ENCODE data around the gene SEPTIN5.
A peak's percentile ranks its signal among the peaks of the same experiment; 100 is the strongest.

The SEPTIN5 gene

DNA sequence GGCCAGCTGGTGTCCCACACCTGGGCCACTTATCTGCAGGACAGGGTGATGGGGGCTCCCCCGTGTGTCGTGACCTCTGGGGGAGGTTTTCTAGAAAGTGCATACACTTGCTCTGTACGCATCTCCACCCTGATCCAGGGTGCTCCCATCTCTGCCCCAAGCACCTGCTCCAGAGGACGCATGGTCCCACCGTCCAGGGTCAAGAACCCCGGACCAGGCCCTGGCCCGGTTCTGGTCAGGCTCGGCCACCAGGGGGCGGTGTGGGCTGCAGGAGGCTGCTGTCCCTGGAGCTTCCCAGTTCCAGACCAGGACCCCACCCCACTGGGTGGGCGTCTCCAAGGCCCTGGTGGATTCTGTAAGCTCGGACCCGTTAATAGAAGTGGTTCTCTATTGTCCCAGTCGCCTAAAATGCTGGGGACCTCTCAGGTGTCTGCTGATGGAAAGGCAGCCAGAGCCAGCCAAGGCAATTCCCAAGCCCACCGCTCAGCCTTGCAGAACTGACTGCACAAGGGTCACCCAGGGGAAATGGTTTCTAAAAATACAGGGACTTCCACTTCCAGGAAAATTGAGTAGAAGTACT is 34.7 kb upstream of the SEPTIN5 start:
- no peak overlapping the region for H2BK120ac ChIP-seq (ENCODE audit: low read depth, low read length)
- H3K4me3 ChIP-seq (ENCODE audit: low read length): no peak overlapping the region
- no peaks in the 10 kb centered on the region for H3K4me1 ChIP-seq (ENCODE audit: control insufficient read depth, low read depth, low read length)
- H4K8ac ChIP-seq (ENCODE audit: low read depth, low read length): no peak overlapping the region
- H3K27ac ChIP-seq (ENCODE audit: low read depth, low read length): no peak overlapping the region
- H3K23ac ChIP-seq (ENCODE audit: low read length): no peak overlapping the region
- no peaks in the 10 kb centered on the region for H3K79me1 ChIP-seq (ENCODE audit: low read length)
- H3K18ac ChIP-seq (ENCODE audit: low read length): no peak overlapping the region
- peak; percentile 53 for DNase-seq
- H2BK5ac ChIP-seq (ENCODE audit: low read length): no peak overlapping the region
- H3K9ac ChIP-seq (ENCODE audit: low read length): no peak overlapping the region
- no CpG with 5 or more reads among the region's 14 CpGs for WGBS (ENCODE audit: extremely low coverage, insufficient coverage, low lambda C conversion rate)
- no peaks in the 10 kb centered on the region for H3K36me3 ChIP-seq (ENCODE audit: control insufficient read depth, insufficient read depth, low read length)
- no peak overlapping the region for H2BK15ac ChIP-seq (replicated peaks; ENCODE audit: low read depth)
- H3K56ac ChIP-seq (ENCODE audit: low read length): no peak overlapping the region
- no peak overlapping the region for H3K4me2 ChIP-seq (ENCODE audit: low read length)
- H4K5ac ChIP-seq (ENCODE audit: low read length): no peak overlapping the region
- no peak overlapping the region for H2AK5ac ChIP-seq (ENCODE audit: low read length)
- no peak overlapping the region for H3K4ac ChIP-seq (ENCODE audit: low read depth, low read length)
- H3K79me2 ChIP-seq (ENCODE audit: control insufficient read depth, insufficient read depth, low read length): no peaks in the 10 kb centered on the region
- no peaks in the 10 kb centered on the region for H3K27me3 ChIP-seq (ENCODE audit: insufficient read depth, low read length, poor library complexity)

DNA sequence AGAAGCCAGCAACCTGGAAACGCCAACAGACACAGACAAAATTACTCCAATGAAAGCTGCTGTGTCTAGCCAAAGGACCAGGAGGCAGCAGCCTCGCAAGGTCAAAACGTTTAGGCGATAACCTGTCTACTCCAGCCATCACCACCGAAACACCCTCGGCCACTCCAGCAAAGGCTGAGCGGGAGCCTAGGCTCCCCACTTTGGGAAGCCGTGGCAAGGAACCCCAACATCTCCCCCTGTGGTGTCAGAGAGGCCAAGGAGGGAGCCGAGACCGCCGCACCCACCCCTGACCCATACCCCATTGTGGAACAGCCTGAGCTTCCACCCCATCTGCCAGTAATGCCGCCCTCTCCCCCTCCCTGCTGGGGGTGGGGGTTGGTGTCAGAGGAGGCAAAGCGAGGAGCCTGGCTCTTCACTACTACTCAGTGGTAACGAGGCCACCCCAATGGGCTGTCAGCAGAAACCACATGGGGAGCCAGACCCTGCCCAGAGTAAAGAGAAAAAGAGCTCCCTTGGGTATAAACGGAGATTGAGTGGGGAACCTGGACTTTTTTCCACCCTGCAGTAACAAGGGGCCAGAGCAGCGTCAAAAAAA is 33.9 kb upstream of the SEPTIN5 start:
- no peak overlapping the region for H3K27ac ChIP-seq (ENCODE audit: low read depth, low read length)
- H3K27me3 ChIP-seq (ENCODE audit: insufficient read depth, low read length, poor library complexity): no peaks in the 10 kb centered on the region
- no peak overlapping the region for H2BK5ac ChIP-seq (ENCODE audit: low read length)
- no peak overlapping the region for H4K5ac ChIP-seq (ENCODE audit: low read length)
- no CpG with 5 or more reads among the region's 16 CpGs for WGBS (ENCODE audit: extremely low coverage, insufficient coverage, low lambda C conversion rate)
- no peak overlapping the region for H2AK5ac ChIP-seq (ENCODE audit: low read length)
- no peak for DNase-seq
- H2BK120ac ChIP-seq (ENCODE audit: low read depth, low read length): no peak overlapping the region
- no peak overlapping the region for H3K4me2 ChIP-seq (ENCODE audit: low read length)
- no peak overlapping the region for H4K8ac ChIP-seq (ENCODE audit: low read depth, low read length)
- no peaks in the 10 kb centered on the region for H3K36me3 ChIP-seq (ENCODE audit: control insufficient read depth, insufficient read depth, low read length)
- H3K4me1 ChIP-seq (ENCODE audit: control insufficient read depth, low read depth, low read length): no peaks in the 10 kb centered on the region
- no peak overlapping the region for H3K4ac ChIP-seq (ENCODE audit: low read depth, low read length)
- no peak overlapping the region for H3K4me3 ChIP-seq (ENCODE audit: low read length)
- no peaks in the 10 kb centered on the region for H3K79me1 ChIP-seq (ENCODE audit: low read length)
- H2BK15ac ChIP-seq (replicated peaks; ENCODE audit: low read depth): no peak overlapping the region
- H3K79me2 ChIP-seq (ENCODE audit: control insufficient read depth, insufficient read depth, low read length): no peaks in the 10 kb centered on the region
- no peak overlapping the region for H3K9ac ChIP-seq (ENCODE audit: low read length)
- H3K23ac ChIP-seq (ENCODE audit: low read length): no peak overlapping the region
- H3K18ac ChIP-seq (ENCODE audit: low read length): no peak overlapping the region
- H3K56ac ChIP-seq (ENCODE audit: low read length): no peak overlapping the region

DNA sequence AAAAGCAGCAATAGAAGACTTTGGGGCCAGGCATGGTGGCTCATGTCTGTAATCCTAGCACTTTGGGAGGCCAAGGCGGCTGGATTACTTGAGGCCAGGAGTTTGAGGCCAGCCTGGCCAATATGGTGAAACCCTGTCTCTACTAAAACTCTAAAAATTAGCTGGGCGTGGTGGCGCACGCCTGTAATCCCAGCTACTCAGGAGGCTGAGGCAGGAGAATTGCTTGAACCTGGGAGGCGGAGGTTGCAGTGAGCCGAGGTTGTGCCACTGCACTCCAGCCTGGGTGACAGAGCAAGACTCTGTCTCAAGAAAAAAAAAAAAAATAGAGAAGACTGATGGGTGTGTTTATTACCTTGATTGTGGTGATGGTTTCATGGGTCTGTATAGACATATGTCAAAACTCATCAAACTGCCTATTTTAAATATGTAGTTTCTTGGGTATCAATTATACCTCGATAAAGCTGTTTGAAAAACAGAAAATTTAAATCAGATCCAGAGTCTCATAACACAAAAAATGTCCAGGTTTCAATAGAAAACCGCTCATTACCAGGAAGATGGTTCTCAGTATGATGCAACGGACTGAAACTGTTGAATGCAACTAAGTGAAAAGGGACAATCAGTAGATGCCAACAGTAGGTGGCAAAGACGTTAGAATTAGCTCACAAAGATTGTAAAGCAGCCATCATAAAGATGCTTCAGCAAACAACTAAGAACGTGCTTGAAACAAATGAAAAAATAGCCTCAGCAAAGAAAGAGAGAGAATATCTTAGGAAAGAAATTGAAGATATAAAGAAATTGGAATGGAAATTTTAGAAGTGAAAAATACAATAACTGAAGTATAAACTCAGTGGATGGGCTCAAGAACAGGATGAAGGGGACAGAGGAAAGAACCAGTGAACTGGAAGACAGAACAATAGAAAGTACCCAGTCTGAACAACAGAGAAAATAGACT is 33.1 kb upstream of the SEPTIN5 start:
- no peak overlapping the region for H3K4ac ChIP-seq (ENCODE audit: low read depth, low read length)
- H3K18ac ChIP-seq (ENCODE audit: low read length): no peak overlapping the region
- H3K56ac ChIP-seq (ENCODE audit: low read length): no peak overlapping the region
- no peaks in the 10 kb centered on the region for H3K79me1 ChIP-seq (ENCODE audit: low read length)
- no peak overlapping the region for H3K27ac ChIP-seq (ENCODE audit: low read depth, low read length)
- DNase-seq: no peak
- no peak overlapping the region for H4K8ac ChIP-seq (ENCODE audit: low read depth, low read length)
- no peak overlapping the region for H3K4me3 ChIP-seq (ENCODE audit: low read length)
- no peak overlapping the region for H2BK120ac ChIP-seq (ENCODE audit: low read depth, low read length)
- no peaks in the 10 kb centered on the region for H3K36me3 ChIP-seq (ENCODE audit: control insufficient read depth, insufficient read depth, low read length)
- WGBS (ENCODE audit: extremely low coverage, insufficient coverage, low lambda C conversion rate): no CpG with 5 or more reads among the region's 11 CpGs
- no peak overlapping the region for H4K5ac ChIP-seq (ENCODE audit: low read length)
- H3K4me1 ChIP-seq (ENCODE audit: control insufficient read depth, low read depth, low read length): no peaks in the 10 kb centered on the region
- no peak overlapping the region for H2BK15ac ChIP-seq (replicated peaks; ENCODE audit: low read depth)
- no peaks in the 10 kb centered on the region for H3K27me3 ChIP-seq (ENCODE audit: insufficient read depth, low read length, poor library complexity)
- H2AK5ac ChIP-seq (ENCODE audit: low read length): no peak overlapping the region
- H2BK5ac ChIP-seq (ENCODE audit: low read length): no peak overlapping the region
- no peak overlapping the region for H3K9ac ChIP-seq (ENCODE audit: low read length)
- H3K79me2 ChIP-seq (ENCODE audit: control insufficient read depth, insufficient read depth, low read length): no peaks in the 10 kb centered on the region
- no peak overlapping the region for H3K4me2 ChIP-seq (ENCODE audit: low read length)
- H3K23ac ChIP-seq (ENCODE audit: low read length): no peak overlapping the region

DNA sequence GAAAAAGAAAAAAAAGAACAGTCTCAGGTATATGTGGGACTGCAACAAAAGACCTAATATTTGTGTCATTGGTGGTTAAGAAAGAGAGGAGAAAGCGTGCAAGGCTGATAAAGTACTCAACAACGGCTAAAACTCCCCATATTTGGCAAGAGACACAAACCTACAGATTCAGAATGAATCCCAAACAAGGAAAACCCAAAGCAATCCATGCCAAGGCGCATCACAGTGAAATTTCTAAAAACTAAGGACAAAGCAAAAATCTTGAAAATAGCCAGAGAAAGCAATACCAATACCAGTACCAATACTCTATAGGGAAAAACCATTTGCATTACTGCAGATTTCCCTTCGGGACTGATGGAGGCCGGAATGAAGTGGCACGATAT is 32.4 kb upstream of the SEPTIN5 start:
- H4K8ac ChIP-seq (ENCODE audit: low read depth, low read length): no peak overlapping the region
- H2BK120ac ChIP-seq (ENCODE audit: low read depth, low read length): no peak overlapping the region
- H2AK5ac ChIP-seq (ENCODE audit: low read length): no peak overlapping the region
- H4K5ac ChIP-seq (ENCODE audit: low read length): no peak overlapping the region
- no peak overlapping the region for H2BK5ac ChIP-seq (ENCODE audit: low read length)
- no peak overlapping the region for H3K18ac ChIP-seq (ENCODE audit: low read length)
- H3K79me2 ChIP-seq (ENCODE audit: control insufficient read depth, insufficient read depth, low read length): no peaks in the 10 kb centered on the region
- H3K9ac ChIP-seq (ENCODE audit: low read length): no peak overlapping the region
- H3K27ac ChIP-seq (ENCODE audit: low read depth, low read length): no peak overlapping the region
- H3K27me3 ChIP-seq (ENCODE audit: insufficient read depth, low read length, poor library complexity): no peaks in the 10 kb centered on the region
- no peak overlapping the region for H3K4ac ChIP-seq (ENCODE audit: low read depth, low read length)
- no CpG with 5 or more reads among the region's 6 CpGs for WGBS (ENCODE audit: extremely low coverage, insufficient coverage, low lambda C conversion rate)
- H3K79me1 ChIP-seq (ENCODE audit: low read length): no peaks in the 10 kb centered on the region
- no peaks in the 10 kb centered on the region for H3K36me3 ChIP-seq (ENCODE audit: control insufficient read depth, insufficient read depth, low read length)
- H3K4me3 ChIP-seq (ENCODE audit: low read length): no peak overlapping the region
- no peaks in the 10 kb centered on the region for H3K4me1 ChIP-seq (ENCODE audit: control insufficient read depth, low read depth, low read length)
- H3K23ac ChIP-seq (ENCODE audit: low read length): no peak overlapping the region
- DNase-seq: no peak
- H3K56ac ChIP-seq (ENCODE audit: low read length): no peak overlapping the region
- H2BK15ac ChIP-seq (replicated peaks; ENCODE audit: low read depth): no peak overlapping the region
- no peak overlapping the region for H3K4me2 ChIP-seq (ENCODE audit: low read length)

DNA sequence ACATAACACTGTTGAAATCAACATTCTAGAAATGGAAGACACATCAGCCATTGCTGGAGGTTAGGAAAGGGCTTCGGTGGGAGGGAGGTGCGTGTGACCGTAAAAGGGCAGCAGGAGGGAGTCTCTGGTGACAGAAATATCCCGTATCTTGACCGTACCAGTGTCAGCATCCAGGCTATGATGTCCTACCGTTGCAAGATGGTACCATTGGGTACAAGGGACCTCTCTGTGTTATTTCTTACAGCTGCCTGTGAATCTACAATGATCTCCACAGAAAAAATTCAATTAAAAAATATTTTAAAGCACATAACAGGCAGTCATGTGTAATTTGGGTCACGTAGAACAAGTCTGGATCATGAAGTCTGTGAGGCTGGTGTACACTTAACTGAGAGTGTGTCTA is 27.4 kb upstream of the SEPTIN5 start:
- no peak overlapping the region for H3K4me3 ChIP-seq (ENCODE audit: low read length)
- no CpG with 5 or more reads among the region's 7 CpGs for WGBS (ENCODE audit: extremely low coverage, insufficient coverage, low lambda C conversion rate)
- H3K56ac ChIP-seq (ENCODE audit: low read length): no peak overlapping the region
- no peak overlapping the region for H4K8ac ChIP-seq (ENCODE audit: low read depth, low read length)
- no peaks in the 10 kb centered on the region for H3K27me3 ChIP-seq (ENCODE audit: insufficient read depth, low read length, poor library complexity)
- H2AK5ac ChIP-seq (ENCODE audit: low read length): no peak overlapping the region
- no peaks in the 10 kb centered on the region for H3K79me1 ChIP-seq (ENCODE audit: low read length)
- H3K4ac ChIP-seq (ENCODE audit: low read depth, low read length): no peak overlapping the region
- no peak overlapping the region for H3K27ac ChIP-seq (ENCODE audit: low read depth, low read length)
- H3K9ac ChIP-seq (ENCODE audit: low read length): no peak overlapping the region
- no peak overlapping the region for H2BK120ac ChIP-seq (ENCODE audit: low read depth, low read length)
- H2BK15ac ChIP-seq (replicated peaks; ENCODE audit: low read depth): no peak overlapping the region
- H4K5ac ChIP-seq (ENCODE audit: low read length): no peak overlapping the region
- no peak overlapping the region for H3K23ac ChIP-seq (ENCODE audit: low read length)
- no peak overlapping the region for H2BK5ac ChIP-seq (ENCODE audit: low read length)
- no peak overlapping the region for H3K18ac ChIP-seq (ENCODE audit: low read length)
- no peaks in the 10 kb centered on the region for H3K36me3 ChIP-seq (ENCODE audit: control insufficient read depth, insufficient read depth, low read length)
- H3K4me2 ChIP-seq (ENCODE audit: low read length): no peak overlapping the region
- no peak for DNase-seq
- no peaks in the 10 kb centered on the region for H3K79me2 ChIP-seq (ENCODE audit: control insufficient read depth, insufficient read depth, low read length)
- peaks cover 4% of the 10 kb centered on the region for H3K4me1 ChIP-seq (ENCODE audit: control insufficient read depth, low read depth, low read length)

Measured in mesendoderm (in vitro differentiated cells).